Smooth muscle cell (in vitro differentiated cells): Measurements from ENCODE around the gene THRB. TPM values are rescaled to one million over a fixed set of nuclear protein-coding genes. Genes with fewer than 3 reads are reported as not detected.

Experiments used
- DNase-seq: peaks from one replicate; lab custom pipeline; 2025; ENCODE audit not compliant: unreplicated experiment; lab: John Stamatoyannopoulos, UW
- H2AFZ ChIP-seq: fragments of 200-600 bp; sonication (generic); 2 replicates; pipeline ENCODE4 v1.6.0; 2016; ENCODE audit warnings: antibody characterized with exemption, low read depth, mild to moderate bottlenecking
- H3F3A ChIP-seq: fragments of 200-600 bp; sonication (generic); 2 replicates; pipeline ENCODE4 v1.6.0; 2017; ENCODE audit warnings: antibody characterized with exemption, low read depth
- H3K27ac ChIP-seq: fragments of 200-600 bp; sonication (generic); 2 replicates; pipeline ENCODE4 v1.5.1; 2016; ENCODE audit warnings: low read depth, mild to moderate bottlenecking
- H3K27me3 ChIP-seq: fragments of 200-600 bp; sonication (generic); 2 replicates; pipeline ENCODE4 v1.6.1; 2016; ENCODE audit warnings: low read depth, mild to moderate bottlenecking
- H3K36me3 ChIP-seq: fragments of 200-600 bp; sonication (generic); 2 replicates; pipeline ENCODE4 v1.5.1; 2016; ENCODE audit warnings: low read depth
- H3K4me1 ChIP-seq: fragments of 200-600 bp; sonication (generic); 2 replicates; pipeline ENCODE4 v1.5.1; 2016; ENCODE audit warnings: low read depth
- H3K4me2 ChIP-seq: fragments of 200-600 bp; sonication (generic); 2 replicates; pipeline ENCODE4 v1.6.0; 2016; ENCODE audit warnings: mild to moderate bottlenecking
- H3K4me3 ChIP-seq: fragments of 200-600 bp; sonication (generic); 2 replicates; pipeline ENCODE4 v1.5.1; 2016; ENCODE audit warnings: mild to moderate bottlenecking
- H3K79me2 ChIP-seq: fragments of 200-600 bp; sonication (generic); 2 replicates; pipeline ENCODE4 v1.6.0; 2016; ENCODE audit warnings: low read depth, mild to moderate bottlenecking
- H3K9ac ChIP-seq: fragments of 200-600 bp; sonication (generic); 2 replicates; pipeline ENCODE4 v1.6.0; 2016; ENCODE audit warnings: low read depth
- H3K9me3 ChIP-seq: fragments of 200-600 bp; sonication (generic); replicated peaks from 2 replicates; pipeline ENCODE4 v1.5.1; 2016; ENCODE audit warnings: low read depth
- H4K20me1 ChIP-seq: fragments of 200-600 bp; sonication (generic); 2 replicates; pipeline ENCODE4 v1.6.0; 2016; ENCODE audit warnings: low read depth
- CTCF ChIP-seq: fragments of 200-600 bp; sonication (generic); IDR thresholded peaks from 2 replicates; pipeline ENCODE4 v1.5.1; 2017; ENCODE audit warnings: borderline replicate concordance, mild to moderate bottlenecking, antibody characterized with exemption; ENCODE audit not compliant: insufficient read depth, poor library complexity, severe bottlenecking
- WGBS: methylation state at CpG from one replicate; pipeline ENCODE4 v1.1.7; 2016; ENCODE audit warnings: low lambda C conversion rate; 5-methylcytosine and 5-hydroxymethylcytosine counted together
- polyA plus RNA-seq: library from polyadenylated mRNA; unstranded; fragments of >200 nt; fragmentation: Nextera tagmentation; extraction: Ambion mirVana; gene quantifications from 2 replicates; pipeline ENCODE4 v1.2.1, GENCODE V29; 2016
- total RNA-seq: library from RNA; depleted of rRNA; stranded (reverse); fragments of >200 nt; gene quantifications from 2 replicates; pipeline ENCODE4 v1.2.3, GENCODE V29; 2014

THRB gene
- total and polyA plus RNA-seq, 2 experiments from 2014 or later: 5.6 to 43.8 TPM

GRCh38 chr3:24299806-24300626 lies 194.6 kb downstream of the THRB start:
- Histone ChIP-seq H2AFZ (no peak overlapping the region), H3K36me3 (no peaks in the 10 kb centered on the region), H3K79me2 (no peaks in the 10 kb centered on the region), H3K27ac (peak overlapping the region; percentile 42), H3K9ac (no peak overlapping the region), H3F3A (peaks cover 4% of the 10 kb centered on the region), H3K4me2 (peak overlapping the region; percentile 45), H4K20me1 (no peaks in the 10 kb centered on the region), H3K4me1 (no peaks in the 10 kb centered on the region), H3K4me3 (no peak overlapping the region), H3K27me3 (no peaks in the 10 kb centered on the region), H3K9me3 (no peaks in the 10 kb centered on the region)
- no peak for TF ChIP-seq CTCF
- WGBS: 66% methylated on average over 6 of the region's 6 CpGs
- no peak for DNase-seq

- Histone ChIP-seq H3K4me1 (no peaks in the 10 kb centered on the region), H4K20me1 (no peaks in the 10 kb centered on the region), H3F3A (peaks cover 4% of the 10 kb centered on the region), H3K79me2 (no peaks in the 10 kb centered on the region), H3K9me3 (no peaks in the 10 kb centered on the region), H3K36me3 (no peaks in the 10 kb centered on the region), H2AFZ (no peak overlapping the region), H3K4me2 (peak overlapping the region; percentile 51), H3K27me3 (no peaks in the 10 kb centered on the region), H3K27ac (peak overlapping the region; percentile 42), H3K9ac (no peak overlapping the region), H3K4me3 (no peak overlapping the region)
- WGBS: 56% methylated on average over 1 of the region's 1 CpG
- no peak for DNase-seq
- no peak for TF ChIP-seq CTCF
Observed at GRCh38 chr3:24299246-24299805, 195.3 kb downstream of the THRB start.

GRCh38 chr3:24296441-24297205 lies 198.0 kb downstream of the THRB start:
- H3K27me3 ChIP-seq: no peaks in the 10 kb centered on the region
- no peak overlapping the region for H3K4me3 ChIP-seq
- H4K20me1 ChIP-seq: no peaks in the 10 kb centered on the region
- no peaks in the 10 kb centered on the region for H3K36me3 ChIP-seq
- no peak for TF ChIP-seq CTCF
- H2AFZ ChIP-seq: no peak overlapping the region
- H3F3A ChIP-seq: peaks cover 4% of the 10 kb centered on the region
- H3K9me3 ChIP-seq: no peaks in the 10 kb centered on the region
- H3K4me2 ChIP-seq: no peak overlapping the region
- H3K79me2 ChIP-seq: no peaks in the 10 kb centered on the region
- H3K4me1 ChIP-seq: no peaks in the 10 kb centered on the region
- no peak overlapping the region for H3K9ac ChIP-seq
- 71% methylated on average over 5 of the region's 5 CpGs for WGBS
- no peak for DNase-seq
- no peak overlapping the region for H3K27ac ChIP-seq
